Measurements from ENCODE around the gene SPATA12.

SPATA12 gene

GRCh38 chr3:57082481-57082880 is 22.0 kb downstream of the SPATA12 start:
- TF ChIP-seq EP300 (IDR thresholded peaks at IDR 0.05; ENCODE audit: borderline replicate concordance): no peak
- no peak for TF ChIP-seq REST (IDR thresholded peaks at IDR 0.05; ENCODE audit: low read depth)
- TF ChIP-seq MAX (IDR thresholded peaks at IDR 0.05): no peak
- TF ChIP-seq YY1 (IDR thresholded peaks at IDR 0.05; ENCODE audit: low read depth): no peak
- no peak for TF ChIP-seq USF1 (IDR thresholded peaks at IDR 0.05)
- TF ChIP-seq CEBPB (IDR thresholded peaks at IDR 0.05): no peak
- no peak for TF ChIP-seq TAF1 (IDR thresholded peaks at IDR 0.05; ENCODE audit: low read depth)
- TF ChIP-seq TCF12 (IDR thresholded peaks at IDR 0.05; ENCODE audit: low read depth): no peak
- TF ChIP-seq FOXM1 (IDR thresholded peaks at IDR 0.05; ENCODE audit: borderline replicate concordance, low read depth): no peak
- TF ChIP-seq CREB1 (IDR thresholded peaks at IDR 0.05; ENCODE audit: low read depth): no peak
- no peak for TF ChIP-seq EGR1 (IDR thresholded peaks at IDR 0.05)
- no peak for TF ChIP-seq RAD21 (IDR thresholded peaks at IDR 0.05; ENCODE audit: low read depth)
- TF ChIP-seq ZBTB7A (IDR thresholded peaks at IDR 0.05; ENCODE audit: low read depth): no peak
- TF ChIP-seq NFIC (IDR thresholded peaks at IDR 0.05): no peak
- no peak for TF ChIP-seq TEAD4 (IDR thresholded peaks at IDR 0.05)

- TF ChIP-seq REST (IDR thresholded peaks at IDR 0.05; ENCODE audit: low read depth) (no peak), MAX (IDR thresholded peaks at IDR 0.05) (no peak), CREB1 (IDR thresholded peaks at IDR 0.05; ENCODE audit: low read depth) (no peak), FOXM1 (IDR thresholded peaks at IDR 0.05; ENCODE audit: borderline replicate concordance, low read depth) (no peak), CEBPB (IDR thresholded peaks at IDR 0.05) (no peak), YY1 (IDR thresholded peaks at IDR 0.05; ENCODE audit: low read depth) (no peak), TAF1 (IDR thresholded peaks at IDR 0.05; ENCODE audit: low read depth) (no peak), EGR1 (IDR thresholded peaks at IDR 0.05) (no peak), ZBTB7A (IDR thresholded peaks at IDR 0.05; ENCODE audit: low read depth) (no peak), NFIC (IDR thresholded peaks at IDR 0.05) (no peak), RAD21 (IDR thresholded peaks at IDR 0.05; ENCODE audit: low read depth) (no peak), EP300 (IDR thresholded peaks at IDR 0.05; ENCODE audit: borderline replicate concordance) (no peak), TEAD4 (IDR thresholded peaks at IDR 0.05) (no peak)
Observed at GRCh38 chr3:57085211-57085610, 24.7 kb downstream of the SPATA12 start.

GRCh38 chr3:57086201-57086600 is 25.7 kb downstream of the SPATA12 start:
- TF ChIP-seq ZBTB7A (IDR thresholded peaks at IDR 0.05; ENCODE audit: low read depth) (no peak), TAF1 (IDR thresholded peaks at IDR 0.05; ENCODE audit: low read depth) (no peak), TCF12 (IDR thresholded peaks at IDR 0.05; ENCODE audit: low read depth) (no peak), YY1 (IDR thresholded peaks at IDR 0.05; ENCODE audit: low read depth) (no peak), FOXM1 (IDR thresholded peaks at IDR 0.05; ENCODE audit: borderline replicate concordance, low read depth) (no peak), RAD21 (IDR thresholded peaks at IDR 0.05; ENCODE audit: low read depth) (no peak), CREB1 (IDR thresholded peaks at IDR 0.05; ENCODE audit: low read depth) (no peak), MAX (IDR thresholded peaks at IDR 0.05) (no peak), CEBPB (IDR thresholded peaks at IDR 0.05) (no peak), EP300 (IDR thresholded peaks at IDR 0.05; ENCODE audit: borderline replicate concordance) (no peak), NFIC (IDR thresholded peaks at IDR 0.05) (no peak), USF1 (IDR thresholded peaks at IDR 0.05) (no peak), EGR1 (IDR thresholded peaks at IDR 0.05) (no peak), REST (IDR thresholded peaks at IDR 0.05; ENCODE audit: low read depth) (no peak), TEAD4 (IDR thresholded peaks at IDR 0.05) (no peak)

Data from Ishikawa (cell line).